HepG2 (cell line): ENCODE data around the gene CGB8. TPM values are rescaled to one million over a fixed set of nuclear protein-coding genes. Genes with fewer than 3 reads are reported as not detected.

Source experiments
- ATAC-seq: fragments of 200-7000 bp; cut with Tn5 transposase; 3 replicates; pipeline ENCODE4 v1.9.1; 2020; ENCODE audit warnings: mild to moderate bottlenecking, moderate library complexity
- BruUV-seq: library from RNA; stranded (reverse); fragments of 400-500 nt; replicated peaks from 2 replicates; lab custom pipeline; 2021; lab: Mats Ljungman, UMichigan
- CTCF ChIA-PET: fragments of 300-600 bp; formaldehyde crosslinking; extraction: SDS; loops from one replicate; lab custom pipeline; 2021; ENCODE audit warnings: low total read pairs, inconsistent platforms, low intra/inter-chr PET ratio; lab: Yijun Ruan, JAX
- POLR2A ChIA-PET: fragments of 350-600 bp; sonication (Branson Sonifier 250); formaldehyde crosslinking; loops from one replicate; lab custom pipeline; 2020; ENCODE audit warnings: antibody characterized with exemption, inconsistent platforms; lab: Yijun Ruan, JAX
- DNase-seq: peaks from one replicate; pipeline ENCODE4 v3.0.0-alpha.2; 2015; ENCODE audit warnings: low spot score
- FAIRE-seq: peaks from 3 replicates; lab custom pipeline; 2011; peaks lifted over from hg19 to GRCh38; lab: Jason Lieb, UNC
- H2AFZ ChIP-seq: one replicate; pipeline ENCODE4 v1.6.1; 2011; ENCODE audit warnings: low read length, inconsistent platforms
- H3K27ac ChIP-seq: fragments of 300-600 bp; 3 replicates; pipeline ENCODE4 v1.8.0; 2011; ENCODE audit warnings: mixed run types, mild to moderate bottlenecking, mixed read lengths, low read length, inconsistent platforms; ENCODE audit not compliant: insufficient read depth; ENCODE audit errors: extremely low read length
- H3K27me3 ChIP-seq, 2 experiments: fragments of 200-600 bp in 1 of 2; 2 replicates in 1 of 2; 3 replicates in 1 of 2; pipeline versions ENCODE4 v1.6.0 to v1.8.0; 2011; ENCODE audit warnings: low read length in 2 of 2, mild to moderate bottlenecking in 2 of 2, moderate library complexity in 2 of 2, inconsistent platforms in 1 of 2; ENCODE audit not compliant: insufficient read depth in 2 of 2, control insufficient read depth in 1 of 2
- H3K36me3 ChIP-seq, 2 experiments: fragments of 200-600 bp in 1 of 2; replicated peaks in 1 of 2; 2 replicates in 1 of 2; 3 replicates in 1 of 2; pipeline versions ENCODE4 v1.5.1 to v1.8.0; 2011; ENCODE audit warnings: low read length in 2 of 2, inconsistent platforms in 1 of 2; ENCODE audit not compliant: insufficient read depth in 2 of 2, control insufficient read depth in 1 of 2
- H3K4me1 ChIP-seq: 2 replicates; pipeline ENCODE4 v1.5.1; 2012; ENCODE audit warnings: low read length, inconsistent platforms; ENCODE audit not compliant: insufficient read depth
- H3K4me2 ChIP-seq: 2 replicates; pipeline ENCODE4 v1.6.0; 2011; ENCODE audit warnings: low read depth, low read length, inconsistent platforms
- H3K4me3 ChIP-seq, 3 experiments: fragments of 200-600 bp in 1 of 3; sonication (generic), shearing (Covaris generic) in 1 of 3; replicated peaks in 1 of 3; 2 replicates each; pipeline ENCODE4 v1.5.1; 2011 to 2016; ENCODE audit warnings: low read length in 3 of 3, inconsistent platforms in 2 of 3, low read depth in 2 of 3, mild to moderate bottlenecking in 2 of 3, control low read depth in 1 of 3, mixed read lengths in 1 of 3; ENCODE audit not compliant: insufficient read depth in 1 of 3
- H3K79me2 ChIP-seq: one replicate; pipeline ENCODE4 v1.6.1; 2011; ENCODE audit warnings: low read length, inconsistent platforms; ENCODE audit not compliant: insufficient read depth
- H3K9ac ChIP-seq: 2 replicates; pipeline ENCODE4 v1.6.0; 2011; ENCODE audit warnings: mild to moderate bottlenecking, low read depth, low read length, inconsistent platforms; ENCODE audit not compliant: insufficient read depth
- H3K9me3 ChIP-seq: 2 replicates; pipeline ENCODE4 v1.5.1; 2012; ENCODE audit warnings: mild to moderate bottlenecking, low read length
- H4K20me1 ChIP-seq: 2 replicates; pipeline ENCODE4 v1.6.0; 2011; ENCODE audit warnings: inconsistent platforms, mild to moderate bottlenecking, low read length, moderate library complexity; ENCODE audit not compliant: insufficient read depth
- CAMTA2 ChIP-seq: sonication (generic); formaldehyde crosslinking; IDR thresholded peaks from 2 replicates; pipeline ENCODE4 v1.4.0; 2020; ENCODE audit warnings: mild to moderate bottlenecking, missing genetic modification reagents, borderline replicate concordance
- CHD2 ChIP-seq: IDR thresholded peaks from 2 replicates; pipeline ENCODE4 v1.6.1; 2011; ENCODE audit warnings: low read depth, low read length, improper control_type of control experiment
- FOXP1 ChIP-seq, 2 experiments: fragments of 450-650 bp in 1 of 2; IDR thresholded peaks; 2 replicates each; pipeline ENCODE4 v1.6.1; 2017 to 2018; ENCODE audit warnings: antibody characterized with exemption in 1 of 2
- MEF2D ChIP-seq: sonication (generic); formaldehyde crosslinking; IDR thresholded peaks from 2 replicates; pipeline ENCODE4 v1.5.1; 2020; ENCODE audit warnings: mild to moderate bottlenecking, missing genetic modification reagents
- MIER2 ChIP-seq: IDR thresholded peaks from 2 replicates; pipeline ENCODE4 v1.6.1; 2016; ENCODE audit warnings: missing biosample characterization, missing genetic modification reagents
- PCBP1 ChIP-seq: fragments of 200-400 bp; formaldehyde crosslinking; IDR thresholded peaks from 2 replicates; pipeline ENCODE4 v1.6.1; 2017; ENCODE audit warnings: mild to moderate bottlenecking, low read depth, low read length, borderline replicate concordance
- RXRB ChIP-seq: IDR thresholded peaks from 2 replicates; pipeline ENCODE4 v1.6.1; 2016; ENCODE audit warnings: borderline replicate concordance, missing genetic modification reagents, missing compliant biosample characterization
- SNRNP70 ChIP-seq: fragments of 200-400 bp; formaldehyde crosslinking; IDR thresholded peaks from 2 replicates; pipeline ENCODE4 v1.6.1; 2017; ENCODE audit warnings: mild to moderate bottlenecking, low read depth, low read length, moderate library complexity
- ZNF224 ChIP-seq: sonication (generic); formaldehyde crosslinking; IDR thresholded peaks from 2 replicates; pipeline ENCODE4 v1.5.0; 2020; ENCODE audit warnings: mild to moderate bottlenecking, missing genetic modification reagents
- ZNF703 ChIP-seq: sonication (generic); formaldehyde crosslinking; IDR thresholded peaks from 2 replicates; pipeline ENCODE4 v1.5.1; 2020; ENCODE audit warnings: missing genetic modification reagents, mild to moderate bottlenecking, moderate library complexity, borderline replicate concordance
- WGBS: methylation state at CpG from one replicate; pipeline ENCODE4 v1.1.6; 2017; ENCODE audit warnings: low lambda C conversion rate; 5-methylcytosine and 5-hydroxymethylcytosine counted together
- in situ Hi-C: cut with HindIII; loops from 2 replicates; pipeline ENCODE4 v1.10.0; 2017; ENCODE audit warnings: low pct_unique_long_range_greater_than_20kb; ENCODE audit not compliant: extremely low pct_ligation_motif_present
- intact Hi-C: fragments of 100-400 bp; cut with micrococcal nuclease; formaldehyde crosslinking; loops from one replicate; pipeline ENCODE4 v1.10.0; 2022; ENCODE audit not compliant: unreplicated experiment
- polyA plus RNA-seq, 8 experiments: library from polyadenylated mRNA; depleted of rRNA in 3 of 8; stranded (reverse) in 7 of 8; unstranded in 1 of 8; fragments of >200 nt; fragmentation: Illumina TruSeq in 4 of 8; extraction: Trizol in 4 of 8; gene quantifications; 2 replicates each; pipeline versions ENCODE4 v1.2.1 to v1.2.3, GENCODE V29; 2011 to 2016; ENCODE audit warnings: low read depth in 4 of 8, missing spikeins in 1 of 8, mixed read lengths in 1 of 8; ENCODE audit not compliant: insufficient read depth in 1 of 8
- total RNA-seq, 5 experiments: library from RNA; depleted of rRNA; stranded (reverse); fragments of >200 nt; fragmentation: Illumina TruSeq; extraction: Trizol; gene quantifications; 2 replicates each; pipeline ENCODE4 v1.2.3, GENCODE V29; 2016; ENCODE audit warnings: low read depth in 1 of 5
- TF ChIP-seq, protein P1 (sequence below): fragments of 450-650 bp; IDR thresholded peaks from 2 replicates; pipeline ENCODE4 v1.6.1; 2016
- TF ChIP-seq, protein P2 (sequence below): sonication (generic); formaldehyde crosslinking; IDR thresholded peaks from 2 replicates; pipeline ENCODE4 v1.5.0; 2020; ENCODE audit warnings: mild to moderate bottlenecking, low read depth, missing genetic modification reagents, borderline replicate concordance
- TF ChIP-seq, protein P3 (sequence below): sonication (generic); formaldehyde crosslinking; IDR thresholded peaks from 2 replicates; pipeline ENCODE4 v1.8.1; 2023; ENCODE audit warnings: mild to moderate bottlenecking, missing genetic modification reagents

CGB8 gene
- total and polyA plus RNA-seq, 2 of the 13 experiments (the other 11 are each of a cell fraction or from before 2014, with no cell fraction given): not detected

DNA sequence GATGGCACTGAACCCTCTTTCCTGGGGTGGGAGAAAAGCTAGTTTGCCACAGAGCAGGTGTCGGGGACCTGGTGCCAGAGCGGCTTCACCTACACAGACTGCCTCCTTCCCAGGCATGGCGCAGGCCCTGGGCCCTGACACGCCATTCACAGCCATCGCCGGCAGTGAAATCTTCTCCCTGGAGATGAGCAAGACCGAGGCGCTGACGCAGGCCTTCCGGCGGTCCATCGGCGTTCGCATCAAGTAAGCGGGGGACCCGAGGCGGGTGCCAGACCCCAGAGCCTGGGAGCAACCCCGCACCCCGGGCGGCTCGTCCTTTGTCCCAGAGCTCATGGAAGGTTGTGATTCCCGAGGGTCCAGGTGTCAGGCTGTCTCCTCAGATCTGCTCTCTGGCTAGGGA is 42.0 kb downstream of the CGB8 start (continued):
- no peak for TF ChIP-seq CHD2

DNA sequence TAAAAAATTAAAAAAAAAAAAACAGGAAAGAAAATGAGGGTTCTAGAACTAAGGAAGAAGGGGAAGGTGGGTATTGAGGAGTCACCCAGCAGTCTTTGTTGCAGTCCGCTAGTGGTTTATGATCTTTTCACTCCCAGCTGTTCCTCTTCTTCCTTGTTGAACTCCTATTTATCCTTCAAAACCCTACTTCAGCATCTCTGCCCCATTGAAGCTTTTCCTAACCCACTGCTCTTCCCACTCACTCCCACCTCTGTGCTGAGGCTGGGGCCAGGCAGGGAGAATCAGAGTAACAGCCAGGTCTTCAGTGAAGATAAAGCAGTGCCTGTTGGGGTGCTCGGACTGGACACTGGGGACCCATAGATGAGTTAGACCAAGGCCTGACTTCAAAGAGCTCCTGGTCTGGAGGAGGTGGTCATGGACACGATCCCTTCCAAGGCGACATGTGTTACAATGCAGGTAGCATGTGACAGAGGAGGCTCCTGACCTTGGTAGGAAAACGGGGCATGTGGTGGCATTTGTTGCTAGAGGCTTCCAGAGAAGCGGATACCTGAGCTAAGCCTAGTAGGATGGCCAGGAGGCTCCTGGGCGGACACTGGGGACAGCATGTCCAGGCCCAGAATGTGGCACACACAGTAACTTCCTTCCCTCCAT is 43.8 kb downstream of the CGB8 start:
- Histone ChIP-seq H3K4me3 (no peak overlapping the region), H3K79me2 (no peaks in the 10 kb centered on the region), H3K27ac (no peak overlapping the region), H3K9ac (no peak overlapping the region), H3K27me3 (no peaks in the 10 kb centered on the region), H4K20me1 (no peaks in the 10 kb centered on the region), H3K4me2 (no peak overlapping the region), H2AFZ (no peak overlapping the region)
- TSS peak; percentile 42 for BruUV-seq
- DNase-seq (no peak), ATAC-seq (no peak)
- CTCF ChIA-PET: no interaction called here
- POLR2A ChIA-PET: interaction anchor here (1.6 kb wide), 1 partner anchor 14 kb away, joined by 3 read pairs; no protein-coding TSS in a partner anchor
- WGBS: 93% methylated on average over 7 of the region's 7 CpGs
- intact Hi-C loops (no loop called here), in situ Hi-C loops (no loop called here)
- TF ChIP-seq, protein P1, sequence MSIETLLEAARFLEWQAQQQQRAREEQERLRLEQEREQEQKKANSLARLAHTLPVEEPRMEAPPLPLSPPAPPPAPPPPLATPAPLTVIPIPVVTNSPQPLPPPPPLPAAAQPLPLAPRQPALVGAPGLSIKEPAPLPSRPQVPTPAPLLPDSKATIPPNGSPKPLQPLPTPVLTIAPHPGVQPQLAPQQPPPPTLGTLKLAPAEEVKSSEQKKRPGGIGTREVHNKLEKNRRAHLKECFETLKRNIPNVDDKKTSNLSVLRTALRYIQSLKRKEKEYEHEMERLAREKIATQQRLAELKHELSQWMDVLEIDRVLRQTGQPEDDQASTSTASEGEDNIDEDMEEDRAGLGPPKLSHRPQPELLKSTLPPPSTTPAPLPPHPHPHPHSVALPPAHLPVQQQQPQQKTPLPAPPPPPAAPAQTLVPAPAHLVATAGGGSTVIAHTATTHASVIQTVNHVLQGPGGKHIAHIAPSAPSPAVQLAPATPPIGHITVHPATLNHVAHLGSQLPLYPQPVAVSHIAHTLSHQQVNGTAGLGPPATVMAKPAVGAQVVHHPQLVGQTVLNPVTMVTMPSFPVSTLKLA: peak; percentile 96
- TF ChIP-seq ZNF703 (CRISPR knock-in tag): no peak
- TF ChIP-seq, all 625 proteins: peak for 1
- Histone ChIP-seq H3K9me3 (no peaks in the 10 kb centered on the region), H3K4me1 (no peaks in the 10 kb centered on the region), H3K36me3 (peaks cover 27 to 54% of the 10 kb centered on the region in 2 experiments)
- no peak for FAIRE-seq

DNA sequence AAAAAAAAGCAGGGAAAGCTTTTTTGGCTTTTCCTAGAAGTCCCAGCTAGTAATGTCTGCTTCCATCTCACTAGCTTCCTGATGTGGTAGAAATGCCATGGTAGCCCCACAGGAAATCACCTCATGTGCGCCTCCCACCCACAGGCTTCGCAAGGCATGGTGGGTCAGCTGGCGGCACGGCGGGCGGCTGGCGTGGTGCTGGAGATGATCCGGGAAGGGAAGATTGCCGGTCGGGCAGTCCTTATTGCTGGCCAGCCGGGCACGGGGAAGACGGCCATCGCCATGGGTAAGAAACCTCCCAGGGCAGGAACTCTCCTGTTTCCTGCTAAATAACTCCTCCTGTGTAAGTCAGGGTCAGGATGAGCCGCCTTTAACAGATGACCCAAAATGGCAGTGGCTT is 44.8 kb downstream of the CGB8 start:
- peaks cover 27 to 53% of the 10 kb centered on the region in 2 experiments for H3K36me3 ChIP-seq
- ChIA-PET POLR2A (no interaction called here), CTCF (no interaction called here)
- ATAC-seq (no peak), DNase-seq (no peak), FAIRE-seq (no peak)
- in situ Hi-C loops: no loop called here
- H3K79me2 ChIP-seq: no peaks in the 10 kb centered on the region
- H3K9me3 ChIP-seq: no peaks in the 10 kb centered on the region
- no peaks in the 10 kb centered on the region for H4K20me1 ChIP-seq
- H3K4me3 ChIP-seq: no peak overlapping the region
- no peak overlapping the region for H3K4me2 ChIP-seq
- WGBS: 98% methylated on average over 13 of the region's 15 CpGs
- no peaks in the 10 kb centered on the region for H3K4me1 ChIP-seq
- no peak overlapping the region for H2AFZ ChIP-seq
- intact Hi-C loops: no loop called here
- no peak overlapping the region for H3K27ac ChIP-seq
- H3K9ac ChIP-seq: no peak overlapping the region
- no TSS peak for BruUV-seq
- H3K27me3 ChIP-seq: no peaks in the 10 kb centered on the region
- no peak for TF ChIP-seq MIER2 (CRISPR knock-in tag)
- TF ChIP-seq FOXP1 (IDR thresholded peaks at IDR 0.05): no peak
- TF ChIP-seq FOXP1 (CRISPR knock-in tag; IDR thresholded peaks at IDR 0.05): no peak
- TF ChIP-seq, protein P2, sequence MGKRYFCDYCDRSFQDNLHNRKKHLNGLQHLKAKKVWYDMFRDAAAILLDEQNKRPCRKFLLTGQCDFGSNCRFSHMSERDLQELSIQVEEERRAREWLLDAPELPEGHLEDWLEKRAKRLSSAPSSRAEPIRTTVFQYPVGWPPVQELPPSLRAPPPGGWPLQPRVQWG (CRISPR knock-in tag): no peak
- TF ChIP-seq MEF2D: no peak
- TF ChIP-seq SNRNP70: no peak
- no peak for TF ChIP-seq RXRB
- TF ChIP-seq, protein P3, sequence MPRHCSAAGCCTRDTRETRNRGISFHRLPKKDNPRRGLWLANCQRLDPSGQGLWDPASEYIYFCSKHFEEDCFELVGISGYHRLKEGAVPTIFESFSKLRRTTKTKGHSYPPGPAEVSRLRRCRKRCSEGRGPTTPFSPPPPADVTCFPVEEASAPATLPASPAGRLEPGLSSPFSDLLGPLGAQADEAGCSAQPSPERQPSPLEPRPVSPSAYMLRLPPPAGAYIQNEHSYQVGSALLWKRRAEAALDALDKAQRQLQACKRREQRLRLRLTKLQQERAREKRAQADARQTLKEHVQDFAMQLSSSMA (CRISPR knock-in tag): no peak
- no peak for TF ChIP-seq ZNF224
- TF ChIP-seq CAMTA2 (CRISPR knock-in tag): no peak
- no peak for TF ChIP-seq PCBP1
